ENCODE measurements around the gene SLC14A1. TPM values are rescaled to one million over a fixed set of nuclear protein-coding genes. Genes with fewer than 3 reads are reported as not detected.

Gene SLC14A1
- total and polyA plus RNA-seq, 2 of the 13 experiments (the other 11 are each of a cell fraction or from before 2014, with no cell fraction given) = not detected

DNA sequence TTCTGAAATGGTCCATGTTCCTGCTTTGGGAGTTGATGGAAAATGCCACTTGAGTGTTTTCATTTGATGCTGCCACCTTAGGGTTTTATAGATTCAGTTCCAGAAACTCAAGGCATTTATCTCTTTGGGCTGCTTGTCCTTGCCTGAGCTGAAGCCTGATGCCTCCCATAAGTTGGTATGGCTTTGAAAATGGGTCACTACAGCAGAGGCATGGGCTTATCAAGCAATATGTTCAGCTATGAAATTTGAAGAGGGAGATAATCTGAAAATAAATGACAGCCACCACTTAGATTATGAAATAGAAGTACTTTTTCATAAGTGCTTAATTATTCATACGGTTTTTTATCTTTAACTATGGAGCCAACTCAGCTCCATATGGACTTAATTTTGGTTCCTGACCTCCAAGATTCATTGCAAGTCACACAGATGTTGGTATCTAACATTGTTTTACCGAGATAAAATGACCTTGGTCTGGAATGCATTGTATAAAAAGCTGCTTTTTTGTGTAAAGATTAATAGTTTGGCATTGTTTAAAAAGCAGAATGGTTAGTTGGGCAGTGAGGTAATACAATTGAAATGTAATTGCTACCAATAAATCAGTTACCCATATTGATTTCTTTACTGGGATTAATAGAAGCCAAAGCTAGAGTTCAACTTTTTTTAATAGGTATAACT lies 4.5 kb downstream of the SLC14A1 start:
- Histone ChIP-seq H2AFZ (ENCODE audit: low read length) (no peak overlapping the region), H3K9ac (ENCODE audit: insufficient read depth, low read depth, low read length) (no peak overlapping the region), H3K36me3 (replicated peaks in 1 of 2; ENCODE audit: control insufficient read depth in 1 of 2, insufficient read depth in 2 of 2, low read length in 2 of 2) (no peaks in the 10 kb centered on the region), H3K27ac (ENCODE audit: extremely low read length, insufficient read depth, low read length) (no peak overlapping the region), H3K4me1 (ENCODE audit: insufficient read depth, low read length) (no peaks in the 10 kb centered on the region), H3K79me2 (ENCODE audit: insufficient read depth, low read length) (no peaks in the 10 kb centered on the region), H3K9me3 (ENCODE audit: low read length) (no peaks in the 10 kb centered on the region), H3K4me3 (replicated peaks in 1 of 3; ENCODE audit: insufficient read depth in 1 of 3, low read depth in 2 of 3, low read length in 3 of 3) (no peak overlapping the region), H3K4me2 (ENCODE audit: low read depth, low read length) (no peak overlapping the region), H4K20me1 (ENCODE audit: insufficient read depth, low read length) (no peaks in the 10 kb centered on the region), H3K27me3 (ENCODE audit: control insufficient read depth in 1 of 2, insufficient read depth in 2 of 2, low read length in 2 of 2) (no peaks in the 10 kb centered on the region; a peak in 1 of 5 replicates)
- WGBS (ENCODE audit: low lambda C conversion rate) = 5% methylated on average over 2 of the region's 2 CpGs
- intact Hi-C loops (cut with micrococcal nuclease; ENCODE audit: unreplicated experiment) (loop anchor here (10.0 kb wide), 1 partner anchor 156 kb away; no protein-coding TSS in a partner anchor), in situ Hi-C loops (cut with HindIII; ENCODE audit: extremely low pct_ligation_motif_present, low pct_unique_long_range_greater_than_20kb) (no loop called here)
- ATAC-seq (no peak), FAIRE-seq (no peak), DNase-seq (ENCODE audit: low spot score) (no peak)
- TF ChIP-seq ZNF546 (CRISPR knock-in tag; conservative IDR thresholded peaks at IDR 0.05) (no peak), SMAD1 (CRISPR knock-in tag; IDR thresholded peaks at IDR 0.05; ENCODE audit: borderline replicate concordance, low read depth) (no peak), ZNF816 (CRISPR knock-in tag; IDR thresholded peaks at IDR 0.05; ENCODE audit: borderline replicate concordance) (no peak), ZNF256 (CRISPR knock-in tag; conservative IDR thresholded peaks at IDR 0.05) (no peak), ZNF317 (CRISPR knock-in tag; IDR thresholded peaks at IDR 0.05) (no peak), NFYC (CRISPR knock-in tag; IDR thresholded peaks at IDR 0.05) (no peak), SOX5 (CRISPR knock-in tag; IDR thresholded peaks at IDR 0.05; ENCODE audit: borderline replicate concordance) (no peak), CC2D1A (CRISPR knock-in tag; IDR thresholded peaks at IDR 0.05) (no peak), ZNF264 (CRISPR knock-in tag; IDR thresholded peaks at IDR 0.05) (no peak), SMYD3 (CRISPR knock-in tag; IDR thresholded peaks at IDR 0.05) (no peak), TRIM24 (CRISPR knock-in tag; IDR thresholded peaks at IDR 0.05) (no peak), ZEB1 (IDR thresholded peaks at IDR 0.05; ENCODE audit: insufficient replicate concordance, low read depth) (no peak), RFX3 (CRISPR knock-in tag; IDR thresholded peaks at IDR 0.05) (no peak), ZNF572 (CRISPR knock-in tag; IDR thresholded peaks at IDR 0.05) (no peak), KDM1A (CRISPR knock-in tag; IDR thresholded peaks at IDR 0.05) (no peak), KLF16 (CRISPR knock-in tag; IDR thresholded peaks at IDR 0.05) (no peak)
- TF ChIP-seq, protein P1, sequence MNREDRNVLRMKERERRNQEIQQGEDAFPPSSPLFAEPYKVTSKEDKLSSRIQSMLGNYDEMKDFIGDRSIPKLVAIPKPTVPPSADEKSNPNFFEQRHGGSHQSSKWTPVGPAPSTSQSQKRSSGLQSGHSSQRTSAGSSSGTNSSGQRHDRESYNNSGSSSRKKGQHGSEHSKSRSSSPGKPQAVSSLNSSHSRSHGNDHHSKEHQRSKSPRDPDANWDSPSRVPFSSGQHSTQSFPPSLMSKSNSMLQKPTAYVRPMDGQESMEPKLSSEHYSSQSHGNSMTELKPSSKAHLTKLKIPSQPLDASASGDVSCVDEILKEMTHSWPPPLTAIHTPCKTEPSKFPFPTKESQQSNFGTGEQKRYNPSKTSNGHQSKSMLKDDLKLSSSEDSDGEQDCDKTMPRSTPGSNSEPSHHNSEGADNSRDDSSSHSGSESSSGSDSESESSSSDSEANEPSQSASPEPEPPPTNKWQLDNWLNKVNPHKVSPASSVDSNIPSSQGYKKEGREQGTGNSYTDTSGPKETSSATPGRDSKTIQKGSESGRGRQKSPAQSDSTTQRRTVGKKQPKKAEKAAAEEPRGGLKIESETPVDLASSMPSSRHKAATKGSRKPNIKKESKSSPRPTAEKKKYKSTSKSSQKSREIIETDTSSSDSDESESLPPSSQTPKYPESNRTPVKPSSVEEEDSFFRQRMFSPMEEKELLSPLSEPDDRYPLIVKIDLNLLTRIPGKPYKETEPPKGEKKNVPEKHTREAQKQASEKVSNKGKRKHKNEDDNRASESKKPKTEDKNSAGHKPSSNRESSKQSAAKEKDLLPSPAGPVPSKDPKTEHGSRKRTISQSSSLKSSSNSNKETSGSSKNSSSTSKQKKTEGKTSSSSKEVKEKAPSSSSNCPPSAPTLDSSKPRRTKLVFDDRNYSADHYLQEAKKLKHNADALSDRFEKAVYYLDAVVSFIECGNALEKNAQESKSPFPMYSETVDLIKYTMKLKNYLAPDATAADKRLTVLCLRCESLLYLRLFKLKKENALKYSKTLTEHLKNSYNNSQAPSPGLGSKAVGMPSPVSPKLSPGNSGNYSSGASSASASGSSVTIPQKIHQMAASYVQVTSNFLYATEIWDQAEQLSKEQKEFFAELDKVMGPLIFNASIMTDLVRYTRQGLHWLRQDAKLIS (CRISPR knock-in tag; IDR thresholded peaks at IDR 0.05) = no peak
- ChIA-PET POLR2A (no interaction called here), CTCF (ENCODE audit: low intra/inter-chr PET ratio, low total read pairs) (no interaction called here)
- BruUV-seq (replicated peaks) = no TSS peak

Measured in HepG2 (cell line).